K562 (cell line): ENCODE results near the gene EVA1A. TPM values are rescaled to one million over a fixed set of nuclear protein-coding genes. Genes with fewer than 3 reads are reported as not detected.

Experiments
- ATAC-seq: fragments of 200-7000 bp; cut with Tn5 transposase; 3 replicates; pipeline ENCODE4 v1.9.1; 2020; ENCODE audit warnings: moderate library complexity
- BruUV-seq: library from RNA; stranded (reverse); fragments of 400-500 nt; replicated peaks from 2 replicates; lab custom pipeline; 2021; lab: Mats Ljungman, UMichigan
- CTCF ChIA-PET: fragments of 300-600 bp; formaldehyde crosslinking; extraction: SDS; loops from one replicate; lab custom pipeline; 2021; ENCODE audit warnings: low intra/inter-chr PET ratio; lab: Yijun Ruan, JAX
- POLR2A ChIA-PET: fragments of 300-600, 350-650 bp; sonication (Branson Sonifier 250); formaldehyde crosslinking; extraction: SDS; loops from one replicate; lab custom pipeline; 2021; ENCODE audit warnings: antibody characterized with exemption, inconsistent platforms; lab: Yijun Ruan, JAX
- DNase-seq, 4 experiments: peaks; one replicate each; pipeline versions ENCODE4 v3.0.0 to v3.0.0-alpha.2; 2011 to 2018; ENCODE audit warnings: low spot score in 3 of 4, mixed read lengths in 3 of 4; ENCODE audit errors: extremely low read depth in 1 of 4
- FAIRE-seq: peaks from 2 replicates; lab custom pipeline; 2011; peaks lifted over from hg19 to GRCh38; lab: Jason Lieb, UNC
- H2AFZ ChIP-seq: 2 replicates; pipeline ENCODE4 v1.6.0; 2011; ENCODE audit warnings: low read depth, low read length, control low read depth, inconsistent platforms
- H3K27ac ChIP-seq: fragments of 200-600 bp; 3 replicates; pipeline ENCODE4 v1.8.0; 2011; ENCODE audit warnings: low read depth, mild to moderate bottlenecking, control low read depth, inconsistent platforms, low read length, moderate library complexity, mixed read lengths; ENCODE audit errors: extremely low read depth
- H3K27me3 ChIP-seq, 2 experiments: fragments of 300-600 bp in 1 of 2; 2 replicates in 1 of 2; 3 replicates in 1 of 2; pipeline versions ENCODE4 v1.6.0 to v1.8.0; 2011; ENCODE audit warnings: inconsistent platforms in 2 of 2, low read length in 2 of 2, mild to moderate bottlenecking in 1 of 2, mixed read lengths in 1 of 2, moderate library complexity in 1 of 2; ENCODE audit not compliant: control insufficient read depth in 2 of 2, insufficient read depth in 2 of 2
- H3K36me3 ChIP-seq: fragments of 300-600 bp; 3 replicates; pipeline ENCODE4 v1.8.0; 2011; ENCODE audit warnings: mild to moderate bottlenecking, low read length, inconsistent platforms; ENCODE audit not compliant: control insufficient read depth, insufficient read depth
- H3K4me1 ChIP-seq, 2 experiments: fragments of 200-600 bp in 1 of 2; replicated peaks in 1 of 2; 2 replicates in 1 of 2; 3 replicates in 1 of 2; pipeline versions ENCODE4 v1.5.1 to v1.8.0; 2011; ENCODE audit warnings: inconsistent platforms in 2 of 2, low read length in 2 of 2, mild to moderate bottlenecking in 1 of 2, mixed read lengths in 1 of 2, moderate library complexity in 1 of 2; ENCODE audit not compliant: control insufficient read depth in 2 of 2, insufficient read depth in 2 of 2
- H3K4me2 ChIP-seq: 2 replicates; pipeline ENCODE4 v1.6.1; 2011; ENCODE audit warnings: low read length, control low read depth, inconsistent platforms, mixed read lengths; ENCODE audit not compliant: insufficient read depth
- H3K4me3 ChIP-seq: fragments of 200-600 bp; sonication (generic), shearing (Covaris generic); 2 replicates; pipeline ENCODE4 v1.5.1; 2016; ENCODE audit warnings: control low read depth, inconsistent platforms
- H3K79me2 ChIP-seq: fragments of 200-600 bp; 3 replicates; pipeline ENCODE4 v1.8.0; 2011; ENCODE audit warnings: low read length, inconsistent platforms; ENCODE audit not compliant: control insufficient read depth, insufficient read depth
- H3K9ac ChIP-seq, 2 experiments: 2 replicates each; pipeline versions ENCODE4 v1.6.0 to v1.6.1; 2011; ENCODE audit warnings: low read depth in 2 of 2, low read length in 2 of 2, control low read depth in 1 of 2, inconsistent platforms in 1 of 2, mild to moderate bottlenecking in 1 of 2, mixed read lengths in 1 of 2; ENCODE audit not compliant: insufficient read depth in 1 of 2
- H3K9me1 ChIP-seq: one replicate; pipeline ENCODE4 v1.6.0; 2011; ENCODE audit warnings: inconsistent platforms, mild to moderate bottlenecking, low read length, moderate library complexity; ENCODE audit not compliant: control insufficient read depth, insufficient read depth
- H3K9me3 ChIP-seq: replicated peaks from 2 replicates; pipeline ENCODE4 v1.5.1; 2011; ENCODE audit warnings: low read depth, low read length, inconsistent platforms; ENCODE audit not compliant: control insufficient read depth, insufficient read depth
- H4K20me1 ChIP-seq: replicated peaks from 2 replicates; pipeline ENCODE4 v1.6.1; 2011; ENCODE audit warnings: low read length, inconsistent platforms, mixed read lengths; ENCODE audit not compliant: control insufficient read depth, insufficient read depth
- CBX1 ChIP-seq: sonication (generic); IDR thresholded peaks from 2 replicates; pipeline ENCODE4 v1.6.1; 2016; ENCODE audit warnings: antibody characterized with exemption, low read depth, mild to moderate bottlenecking
- CREBBP ChIP-seq: IDR thresholded peaks from one replicate; pipeline ENCODE4 v1.6.1; 2012; ENCODE audit warnings: low read depth, mild to moderate bottlenecking, control low read depth, inconsistent platforms, low read length
- IRF1 ChIP-seq: sonication (generic); formaldehyde crosslinking; IDR thresholded peaks from 2 replicates; pipeline ENCODE4 v1.8.0; 2022; ENCODE audit warnings: missing genetic modification reagents, mild to moderate bottlenecking, borderline replicate concordance
- TBP ChIP-seq: optimal IDR thresholded peaks from 2 replicates; pipeline ENCODE3; 2011; ENCODE audit warnings: low read depth, low read length, improper control_type of control experiment
- ZBTB5 ChIP-seq: fragments of 450-650 bp; IDR thresholded peaks from 2 replicates; pipeline ENCODE4 v1.6.1; 2017; ENCODE audit warnings: antibody characterized with exemption
- ZKSCAN3 ChIP-seq: fragments of 250-450 bp; sonication (Bioruptor Pico); IDR thresholded peaks from 2 replicates; pipeline ENCODE4 v1.4.0; 2020
- ZNF253 ChIP-seq: fragments of 250-450 bp; sonication (Bioruptor Pico); conservative IDR thresholded peaks from 2 replicates; pipeline ENCODE4 v1.6.1; 2021; ENCODE audit warnings: mild to moderate bottlenecking
- ZNF318 ChIP-seq, 2 experiments: fragments of 450-650 bp; IDR thresholded peaks; 2 replicates each; pipeline ENCODE4 v1.6.1; 2016; ENCODE audit warnings: mild to moderate bottlenecking in 2 of 2, borderline replicate concordance in 1 of 2, low read depth in 1 of 2, moderate library complexity in 1 of 2
- WGBS: fragments of 100-300 bp; shearing (Covaris generic); methylation state at CpG from one replicate; pipeline ENCODE4 v1.1.6; 2016; ENCODE audit warnings: low coverage, mixed read lengths; ENCODE audit not compliant: insufficient coverage; ENCODE audit errors: missing lambda C conversion rate; 5-methylcytosine and 5-hydroxymethylcytosine counted together
- in situ Hi-C: fragments of 300-500 bp; cut with MboI; formaldehyde crosslinking; loops from 4 replicates; pipeline ENCODE4 v1.15.0; 2018; ENCODE audit warnings: inconsistent platforms, mixed read lengths
- intact Hi-C: fragments of 100-400 bp; cut with micrococcal nuclease; formaldehyde crosslinking; loops from 2 replicates; pipeline ENCODE4 v1.14.2; 2022
- polyA plus RNA-seq, 8 experiments: library from polyadenylated mRNA; depleted of rRNA in 4 of 8; stranded (reverse) in 5 of 8; unstranded in 3 of 8; fragments of >200 nt; fragmentation: Nextera tagmentation in 2 of 8; fragmentation: Illumina TruSeq in 1 of 8; extraction: Ambion mirVana in 2 of 8; extraction: Trizol in 1 of 8; gene quantifications; 2 replicates each; pipeline versions ENCODE4 v1.2.1 to v1.2.3, GENCODE V29; 2011 to 2014; ENCODE audit warnings: inconsistent platforms in 1 of 8, missing spikeins in 1 of 8
- total RNA-seq, 7 experiments: library from RNA; depleted of rRNA in 6 of 7; stranded (reverse); fragments of >200 nt in 6 of 7; fragmentation: Illumina TruSeq in 2 of 7; extraction: Trizol in 2 of 7; gene quantifications; 2 replicates each; pipeline versions ENCODE4 v1.2.1 to v1.2.3, GENCODE V29; 2011 to 2021; ENCODE audit warnings: low replicate concordance in 1 of 7

Gene EVA1A
- total and polyA plus RNA-seq, 9 of the 15 experiments (the other 6 are each of a cell fraction or from before 2014, with no cell fraction given), result not detected

- TF ChIP-seq IRF1 (CRISPR knock-in tag), result no peak
- no peak for TF ChIP-seq CBX1
Observed at GRCh38 chr2:75497256-75497655, 63.5 kb downstream of the EVA1A start (continued).

- DNase-seq, result no peak
- H3K4me1 ChIP-seq, result peaks cover 0 to 4% of the 10 kb centered on the region in 2 experiments; a peak in 1 of 5 replicates
- 0% methylated on average over 2 of the region's 2 CpGs for WGBS
- H3K79me2 ChIP-seq, result no peaks in the 10 kb centered on the region
- ChIA-PET POLR2A (no interaction called here), CTCF (no interaction called here)
- no peaks in the 10 kb centered on the region for H3K36me3 ChIP-seq
- intact Hi-C loops, result no loop called here
- in situ Hi-C loops, result no loop called here
- no peak overlapping the region for H3K9ac ChIP-seq
- H3K4me3 ChIP-seq, result no peak overlapping the region
- no peak for FAIRE-seq
- no peak overlapping the region for H3K4me2 ChIP-seq
- H2AFZ ChIP-seq, result no peak overlapping the region
- H3K27ac ChIP-seq, result no peak overlapping the region
- H3K9me1 ChIP-seq, result no peaks in the 10 kb centered on the region
- 0 out of 5 replicates have a peak, but pooled peaks cover 0 to 5% of the 10 kb centered on the region in 2 experiments for H3K27me3 ChIP-seq
- no peaks in the 10 kb centered on the region; the same call in 1 of the 2 replicates for H4K20me1 ChIP-seq
- no peak for ATAC-seq
- no TSS peak for BruUV-seq
- no peaks in the 10 kb centered on the region for H3K9me3 ChIP-seq
- TF ChIP-seq TBP, result no peak
- TF ChIP-seq CREBBP, result no peak
- no peak for TF ChIP-seq CBX1
- TF ChIP-seq ZNF253 (CRISPR knock-in tag), result no peak
- TF ChIP-seq ZBTB5, result no peak
- TF ChIP-seq ZKSCAN3 (CRISPR knock-in tag), result no peak
- no peak for TF ChIP-seq ZNF318 (IDR thresholded peaks at IDR 0.05; ENCODE audit: borderline replicate concordance in 1 of 2, low read depth in 1 of 2)
Observed at GRCh38 chr2:75495862-75496261, 64.9 kb downstream of the EVA1A start.
